ENCODE results near the gene ICAM3.
A peak's percentile ranks its signal among the peaks of the same experiment; 100 is the strongest.
"Not testable (repeated sequence)": the region's sequence is repeated elsewhere in the genome, so short reads cannot be mapped to it uniquely, and the experiment has no call there.

ICAM3 gene

GRCh38 chr19:10339380-10339960 lies at the start of gene ICAM3:
TSS of gene ICAM3 (minus strand) at chr19:10339624. CDS start at chr19:10339614, 10 bp downstream.
- TF ChIP-seq CTCF (conservative IDR thresholded peaks at IDR 0.05; ENCODE audit: low read depth, low read length) = no peak

GRCh38 chr19:10388957-10389356 lies 49.5 kb upstream of the ICAM3 start:
- H3K4me3 ChIP-seq (ENCODE audit: low read depth, low read length) = no peak overlapping the region
- DNase-seq (ENCODE audit: low read depth) = peak; percentile 84

More at GRCh38 chr19:10339380-10339960, at the start of gene ICAM3:
- no peak for DNase-seq (ENCODE audit: low read depth)
- H3K4me3 ChIP-seq (ENCODE audit: low read depth, low read length) = no peak within 1 kb of the TSS

GRCh38 chr19:10384580-10384979 lies 45.2 kb upstream of the ICAM3 start:
- DNase-seq (ENCODE audit: low read depth) = no peak
- no peak overlapping the region for H3K4me3 ChIP-seq (ENCODE audit: low read depth, low read length)
- TF ChIP-seq CTCF (conservative IDR thresholded peaks at IDR 0.05; ENCODE audit: low read depth, low read length) = no peak

More at GRCh38 chr19:10388957-10389356, 49.5 kb upstream of the ICAM3 start:
- TF ChIP-seq CTCF (conservative IDR thresholded peaks at IDR 0.05; ENCODE audit: low read depth, low read length) = peak; percentile 95

- not testable (repeated sequence) for H3K4me3 ChIP-seq (ENCODE audit: low read depth, low read length); DNase-seq (ENCODE audit: low read depth)
Observed at GRCh38 chr19:10383223-10383499, 43.7 kb upstream of the ICAM3 start.

- no peak for TF ChIP-seq CTCF (conservative IDR thresholded peaks at IDR 0.05; ENCODE audit: low read depth, low read length)
- peak; percentile 99 for DNase-seq (ENCODE audit: low read depth)
- peak within 1 kb of the TSS; percentile 78 for H3K4me3 ChIP-seq (ENCODE audit: low read depth, low read length)
Observed at GRCh38 chr19:10380313-10381102, 41.1 kb upstream of the ICAM3 start, which contains the start of gene TYK2. TSS of gene TYK2 (minus strand) at chr19:10380572. CDS start at chr19:10378406, 2,166 bp downstream.

- TF ChIP-seq CTCF (conservative IDR thresholded peaks at IDR 0.05; ENCODE audit: low read depth, low read length) = no peak
- peak overlapping the region; percentile 78 for H3K4me3 ChIP-seq (ENCODE audit: low read depth, low read length)
- no peak for DNase-seq (ENCODE audit: low read depth)
Observed at GRCh38 chr19:10379880-10380312, 40.5 kb upstream of the ICAM3 start.

GRCh38 chr19:10378124-10378523 lies 38.7 kb upstream of the ICAM3 start:
- DNase-seq (ENCODE audit: low read depth) = no peak
- H3K4me3 ChIP-seq (ENCODE audit: low read depth, low read length) = no peak overlapping the region
- no peak for TF ChIP-seq CTCF (conservative IDR thresholded peaks at IDR 0.05; ENCODE audit: low read depth, low read length)

- DNase-seq (ENCODE audit: low read depth); H3K4me3 ChIP-seq (ENCODE audit: low read depth, low read length): not testable (repeated sequence)
Observed at GRCh38 chr19:10377140-10377640, 37.8 kb upstream of the ICAM3 start.

Data from choroid plexus epithelial cell (primary cell).